Liver (tissue), 9 donors: ENCODE data around the gene SLC12A5. TPM values are rescaled to one million over a fixed set of nuclear protein-coding genes. Genes with fewer than 3 reads are reported as not detected.

Experiments used
- DNase-seq: peaks from one replicate; pipeline ENCODE4 v3.0.0-alpha.2; 2017; ENCODE audit warnings: low spot score
- H3K27ac ChIP-seq, 2 donors: one replicate each; pipeline ENCODE4 v1.7.0; 2013; ENCODE audit warnings: inconsistent platforms in 2 of 2, low read length in 2 of 2, control low read depth in 1 of 2, low read depth in 1 of 2, mild to moderate bottlenecking in 1 of 2
- H3K27me3 ChIP-seq, 4 donors: one replicate each; pipeline versions ENCODE4 v1.6.1 to v1.7.0; 2013; ENCODE audit warnings: low read length in 3 of 4, inconsistent platforms in 1 of 4, mild to moderate bottlenecking in 1 of 4, moderate library complexity in 1 of 4; ENCODE audit not compliant: control insufficient read depth in 4 of 4, insufficient read depth in 4 of 4
- H3K36me3 ChIP-seq, 4 donors: one replicate each; pipeline versions ENCODE4 v1.6.1 to v1.7.0; 2013; ENCODE audit warnings: low read length in 3 of 4, mild to moderate bottlenecking in 3 of 4, low read depth in 1 of 4, moderate library complexity in 1 of 4; ENCODE audit not compliant: control insufficient read depth in 4 of 4, insufficient read depth in 3 of 4
- H3K4me1 ChIP-seq, 4 donors: one replicate each; pipeline versions ENCODE4 v1.6.1 to v1.7.0; 2013; ENCODE audit warnings: low read length in 3 of 4, mild to moderate bottlenecking in 3 of 4, moderate library complexity in 1 of 4; ENCODE audit not compliant: control insufficient read depth in 4 of 4, insufficient read depth in 4 of 4
- H3K4me3 ChIP-seq, 3 donors: one replicate each; pipeline versions ENCODE4 v1.6.1 to v1.7.0; 2013; ENCODE audit warnings: low read length in 3 of 3, control low read depth in 1 of 3, low read depth in 1 of 3, mild to moderate bottlenecking in 1 of 3
- H3K9ac ChIP-seq, 2 donors: one replicate each; pipeline ENCODE4 v1.7.0; 2013; ENCODE audit warnings: low read length in 2 of 2, mild to moderate bottlenecking in 2 of 2, moderate library complexity in 2 of 2, control low read depth in 1 of 2, low read depth in 1 of 2
- H3K9me3 ChIP-seq, 4 donors: one replicate each; pipeline versions ENCODE4 v1.6.1 to v1.7.0; 2013; ENCODE audit warnings: low read length in 3 of 4; ENCODE audit not compliant: control insufficient read depth in 4 of 4
- CTCF ChIP-seq: fragments of 150-350 bp; IDR thresholded peaks from 2 replicates; pipeline ENCODE4 v1.5.1; 2017; ENCODE audit warnings: improper control_type of control experiment, low read depth, low read length; ENCODE audit not compliant: missing input control
- EGR1 ChIP-seq, 2 donors: IDR thresholded peaks; 2 replicates each; pipeline ENCODE4 v1.6.1; 2016 to 2018; ENCODE audit warnings: antibody characterized with exemption in 2 of 2, low read depth in 2 of 2
- HNF4A ChIP-seq, 2 donors: conservative IDR thresholded peaks; 2 replicates each; pipeline ENCODE4 v1.6.1; 2016; ENCODE audit warnings: antibody characterized with exemption in 2 of 2, mild to moderate bottlenecking in 2 of 2
- HNF4G ChIP-seq: IDR thresholded peaks from 2 replicates; pipeline ENCODE4 v1.6.1; 2016; ENCODE audit warnings: antibody characterized with exemption
- JUND ChIP-seq, 2 donors: IDR thresholded peaks; 2 replicates each; pipeline ENCODE4 v1.6.1; 2016; ENCODE audit warnings: antibody characterized with exemption in 2 of 2
- MAX ChIP-seq: IDR thresholded peaks from 2 replicates; pipeline ENCODE4 v1.6.1; 2016; ENCODE audit warnings: antibody characterized with exemption
- RAD21 ChIP-seq, 2 donors: IDR thresholded peaks; 2 replicates each; pipeline ENCODE4 v1.6.1; 2016; ENCODE audit warnings: antibody characterized with exemption in 2 of 2, mild to moderate bottlenecking in 2 of 2
- REST ChIP-seq: IDR thresholded peaks from 2 replicates; pipeline ENCODE4 v1.6.1; 2016; ENCODE audit warnings: antibody characterized with exemption, mild to moderate bottlenecking
- RXRA ChIP-seq, 2 donors: IDR thresholded peaks; 2 replicates each; pipeline ENCODE4 v1.6.1; 2017 to 2018; ENCODE audit warnings: antibody characterized with exemption in 2 of 2, mild to moderate bottlenecking in 1 of 2
- SP1 ChIP-seq: IDR thresholded peaks from 2 replicates; pipeline ENCODE4 v1.6.1; 2018; ENCODE audit warnings: antibody characterized with exemption, mild to moderate bottlenecking
- ZBTB33 ChIP-seq: IDR thresholded peaks from 2 replicates; pipeline ENCODE4 v1.6.1; 2016; ENCODE audit warnings: antibody characterized with exemption
- WGBS: extraction: QIAGEN DNeasy Blood & Tissue Kit; methylation state at CpG from one replicate; pipeline ENCODE4 v1.1.7; 2013; 5-methylcytosine and 5-hydroxymethylcytosine counted together
- polyA plus RNA-seq, 2 donors: library from polyadenylated mRNA; stranded (reverse) in 1 of 2; unstranded in 1 of 2; fragments of 200-250 nt in 1 of 2; fragments of >200 nt in 1 of 2; fragmentation: Nextera tagmentation in 1 of 2; extraction: Ambion mirVana in 1 of 2; gene quantifications; one replicate each; pipeline versions ENCODE4 v1.2.1 to v1.2.3, GENCODE V29; 2013 to 2015
- total RNA-seq, 2 donors: library from RNA; depleted of rRNA; stranded (reverse); fragments of >200 nt; gene quantifications; one replicate each; pipeline ENCODE4 v1.2.3, GENCODE V29; 2014
- donor health status: healthy.
- donor health status: healthy.
- donor health status: healthy.
- donor health status: healthy.
- donor health status: healthy.

SLC12A5 gene
- total and polyA plus RNA-seq, 4 donors: 0.33 to 1.5 TPM; not detected in 2

GRCh38 chr20:46108435-46108841 is 79.4 kb downstream of the SLC12A5 start:
- no peak overlapping the region for H3K27ac ChIP-seq
- 63% methylated on average over 5 of the region's 5 CpGs for WGBS
- H3K9me3 ChIP-seq: peaks cover 0 to 3% (median 0%) of the 10 kb centered on the region in 4 donors

GRCh38 chr20:46108976-46109375 is 80.0 kb downstream of the SLC12A5 start:
- no peak for DNase-seq
- peaks cover 0 to 3% (median 0%) of the 10 kb centered on the region in 4 donors for H3K27me3 ChIP-seq
- peaks cover 0 to 3% (median 0%) of the 10 kb centered on the region in 4 donors for H3K9me3 ChIP-seq
- H3K27ac ChIP-seq: no peak overlapping the region
- no peak overlapping the region for H3K4me3 ChIP-seq
- TF ChIP-seq JUND (IDR thresholded peaks at IDR 0.05) (no peak), SP1 (no peak), HNF4A (conservative IDR thresholded peaks at IDR 0.05) (no peak), RXRA (IDR thresholded peaks at IDR 0.05) (no peak), RAD21 (IDR thresholded peaks at IDR 0.05) (no peak), ZBTB33 (no peak), CTCF (no peak), MAX (no peak), HNF4G (no peak), EGR1 (IDR thresholded peaks at IDR 0.05; ENCODE audit: low read depth in 2 of 2) (no peak)
- H3K4me1 ChIP-seq: no peaks in the 10 kb centered on the region
- H3K9ac ChIP-seq: no peak overlapping the region
- 86% methylated on average over 14 of the region's 14 CpGs for WGBS
- no peaks in the 10 kb centered on the region for H3K36me3 ChIP-seq

More at GRCh38 chr20:46108435-46108841, 79.4 kb downstream of the SLC12A5 start:
- TF ChIP-seq RAD21 (IDR thresholded peaks at IDR 0.05): no peak
- no peak for TF ChIP-seq MAX
- TF ChIP-seq REST: no peak
- Histone ChIP-seq H3K4me3 (no peak overlapping the region), H3K36me3 (no peaks in the 10 kb centered on the region), H3K27me3 (peaks cover 0 to 3% (median 0%) of the 10 kb centered on the region in 4 donors), H3K4me1 (no peaks in the 10 kb centered on the region), H3K9ac (no peak overlapping the region)
- no peak for DNase-seq

Other genes starting within 250 kb of the SLC12A5 start
- gene WFDC3, start 237.3 kb upstream of the SLC12A5 start, total RNA-seq: not detected
- gene WFDC3, start 237.3 kb upstream of the SLC12A5 start, polyA plus RNA-seq: under 1 TPM in 1 of 2 donors, not detected in 1; 0.28 TPM
- gene DNTTIP1, start 237.3 kb upstream of the SLC12A5 start, total RNA-seq: 1 to 10 TPM; 6.3 to 9.4 TPM
- 10 to 100 TPM in 1 of 2 donors, 1 to 10 TPM in 1; 9.3 to 13.8 TPM for gene DNTTIP1, start 237.3 kb upstream of the SLC12A5 start, polyA plus RNA-seq
- gene UBE2C, start 216.6 kb upstream of the SLC12A5 start, total RNA-seq: 10 to 100 TPM in 1 of 2 donors, not detected in 1; 27.6 TPM
- 1 to 10 TPM; 2.7 to 8.1 TPM for gene UBE2C, start 216.6 kb upstream of the SLC12A5 start, polyA plus RNA-seq
- gene TNNC2, start 201.9 kb upstream of the SLC12A5 start, total RNA-seq: under 1 TPM in 1 of 2 donors, not detected in 1; 0.33 TPM
- under 1 TPM; 0.12 to 0.31 TPM for gene TNNC2, start 201.9 kb upstream of the SLC12A5 start, polyA plus RNA-seq
- 10 to 100 TPM in 1 of 2 donors, 1 to 10 TPM in 1; 4.5 to 10.6 TPM for gene SNX21, start 195.4 kb upstream of the SLC12A5 start, total RNA-seq
- gene SNX21, start 195.4 kb upstream of the SLC12A5 start, polyA plus RNA-seq: 1 to 10 TPM; 3.8 to 5.1 TPM
- 10 to 100 TPM; 24.4 to 24.5 TPM for gene ACOT8, start 171.8 kb upstream of the SLC12A5 start, total RNA-seq
- 10 to 100 TPM; 24.5 to 27.1 TPM for gene ACOT8, start 171.8 kb upstream of the SLC12A5 start, polyA plus RNA-seq
- gene ZSWIM3, start 171.6 kb upstream of the SLC12A5 start, total RNA-seq: 1 to 10 TPM; 2.9 to 4.2 TPM
- gene ZSWIM3, start 171.6 kb upstream of the SLC12A5 start, polyA plus RNA-seq: 1 to 10 TPM in 1 of 2 donors, under 1 TPM in 1; 0.56 to 1.6 TPM
- gene ZSWIM1, start 148.0 kb upstream of the SLC12A5 start, total RNA-seq: 1 to 10 TPM; 2.2 to 5.0 TPM
- gene ZSWIM1, start 148.0 kb upstream of the SLC12A5 start, polyA plus RNA-seq: 1 to 10 TPM; 2.1 to 2.4 TPM
- gene SPATA25, start 141.6 kb upstream of the SLC12A5 start, total RNA-seq: 1 to 10 TPM; 1.6 to 7.6 TPM
- gene SPATA25, start 141.6 kb upstream of the SLC12A5 start, polyA plus RNA-seq: under 1 TPM; 0.43 to 0.80 TPM
- 10 to 100 TPM in 1 of 2 donors, 1 to 10 TPM in 1; 4.1 to 14.5 TPM for gene NEURL2, start 138.0 kb upstream of the SLC12A5 start, total RNA-seq
- gene NEURL2, start 138.0 kb upstream of the SLC12A5 start, polyA plus RNA-seq: 1 to 10 TPM; 3.7 to 6.2 TPM
- gene CTSA, start 137.9 kb upstream of the SLC12A5 start, total RNA-seq: 10 to 100 TPM; 45.6 to 48.1 TPM
- gene CTSA, start 137.9 kb upstream of the SLC12A5 start, polyA plus RNA-seq: 100 to 1,000 TPM; 105 to 151 TPM
- gene PLTP, start 117.1 kb upstream of the SLC12A5 start, total RNA-seq: 10 to 100 TPM; 66.5 to 69.5 TPM
- 10 to 100 TPM; 22.5 to 54.9 TPM for gene PLTP, start 117.1 kb upstream of the SLC12A5 start, polyA plus RNA-seq
- 10 to 100 TPM; 11.5 TPM for gene PCIF1, start 94.5 kb upstream of the SLC12A5 start, total RNA-seq
- gene PCIF1, start 94.5 kb upstream of the SLC12A5 start, polyA plus RNA-seq: 10 to 100 TPM in 1 of 2 donors, 1 to 10 TPM in 1; 9.2 to 12.4 TPM
- gene ZNF335, start 57.0 kb upstream of the SLC12A5 start, total RNA-seq: 10 to 100 TPM in 1 of 2 donors, 1 to 10 TPM in 1; 9.1 to 14.6 TPM
- gene ZNF335, start 57.0 kb upstream of the SLC12A5 start, polyA plus RNA-seq: 1 to 10 TPM; 3.0 to 4.1 TPM
- gene MMP9, start 20.3 kb upstream of the SLC12A5 start, total RNA-seq: 1 to 10 TPM in 1 of 2 donors, under 1 TPM in 1; 0.84 to 5.4 TPM
- 1 to 10 TPM in 1 of 2 donors, under 1 TPM in 1; 0.29 to 1.6 TPM for gene MMP9, start 20.3 kb upstream of the SLC12A5 start, polyA plus RNA-seq
- 10 to 100 TPM; 10.3 to 10.4 TPM for gene NCOA5, start 60.7 kb downstream of the SLC12A5 start, total RNA-seq
- 1 to 10 TPM; 3.2 to 7.0 TPM for gene NCOA5, start 60.7 kb downstream of the SLC12A5 start, polyA plus RNA-seq
- gene CD40, start 89.1 kb downstream of the SLC12A5 start, total RNA-seq: 1 to 10 TPM; 2.2 to 6.4 TPM
- 1 to 10 TPM; 5.7 to 9.4 TPM for gene CD40, start 89.1 kb downstream of the SLC12A5 start, polyA plus RNA-seq